Measurements from ENCODE around the gene FOXO3. TPM values are rescaled to one million over a fixed set of nuclear protein-coding genes. Genes with fewer than 3 reads are reported as not detected.

FOXO3 gene
- total RNA-seq, 1 donor from 2014 or later: 10.7 TPM

- DNase-seq (ENCODE audit: low read depth in 2 of 2): no peak
Observed at GRCh38 chr6:108626777-108627176, 66.1 kb downstream of the FOXO3 start.

GRCh38 chr6:108627692-108628550 is 67.2 kb downstream of the FOXO3 start:
- DNase-seq (ENCODE audit: low read depth in 2 of 2): no peak

- DNase-seq (ENCODE audit: low read depth in 2 of 2): no peak
Observed at GRCh38 chr6:108630050-108630714, 69.5 kb downstream of the FOXO3 start.

- peak; percentile 29 to 56 for DNase-seq (ENCODE audit: low read depth in 2 of 2)
Observed at GRCh38 chr6:108632441-108632840, 71.7 kb downstream of the FOXO3 start.

GRCh38 chr6:108633436-108633835 is 72.7 kb downstream of the FOXO3 start:
- DNase-seq (ENCODE audit: low read depth in 2 of 2): no peak

- DNase-seq (ENCODE audit: low read depth in 2 of 2): no peak
Observed at GRCh38 chr6:108635505-108636226, 74.9 kb downstream of the FOXO3 start.

- no peak for DNase-seq (ENCODE audit: low read depth in 2 of 2)
Observed at GRCh38 chr6:108637963-108638362, 77.2 kb downstream of the FOXO3 start.

- DNase-seq (ENCODE audit: low read depth in 2 of 2): no peak
Observed at GRCh38 chr6:108638993-108639392, 78.3 kb downstream of the FOXO3 start.

- DNase-seq (ENCODE audit: low read depth in 2 of 2): no peak
Observed at GRCh38 chr6:108640104-108640503, 79.4 kb downstream of the FOXO3 start.

- DNase-seq (ENCODE audit: low read depth in 2 of 2): no peak
Observed at GRCh38 chr6:108643184-108643583, 82.5 kb downstream of the FOXO3 start.

- DNase-seq (ENCODE audit: low read depth in 2 of 2): no peak
Observed at GRCh38 chr6:108644252-108644651, 83.5 kb downstream of the FOXO3 start.

- no peak for DNase-seq (ENCODE audit: low read depth in 2 of 2)
Observed at GRCh38 chr6:108648191-108648590, 87.5 kb downstream of the FOXO3 start.

- no peak for DNase-seq (ENCODE audit: low read depth in 2 of 2)
Observed at GRCh38 chr6:108650325-108650724, 89.6 kb downstream of the FOXO3 start.

- DNase-seq (ENCODE audit: low read depth in 2 of 2): no peak
Observed at GRCh38 chr6:108650781-108651180, 90.1 kb downstream of the FOXO3 start.

GRCh38 chr6:108651340-108652227 is 90.9 kb downstream of the FOXO3 start:
- no peak for DNase-seq (ENCODE audit: low read depth in 2 of 2)

- no peak for DNase-seq (ENCODE audit: low read depth in 2 of 2)
Observed at GRCh38 chr6:108652375-108652774, 91.7 kb downstream of the FOXO3 start.

GRCh38 chr6:108653949-108654348 is 93.2 kb downstream of the FOXO3 start:
- DNase-seq (ENCODE audit: low read depth in 2 of 2): peak in 1 of 2 donors; percentile 12

- no peak for DNase-seq (ENCODE audit: low read depth in 2 of 2)
Observed at GRCh38 chr6:108654465-108655106, 93.9 kb downstream of the FOXO3 start.

GRCh38 chr6:108655806-108656651 is 95.3 kb downstream of the FOXO3 start:
- no peak for DNase-seq (ENCODE audit: low read depth in 2 of 2)

GRCh38 chr6:108656836-108657235 is 96.1 kb downstream of the FOXO3 start:
- DNase-seq (ENCODE audit: low read depth in 2 of 2): no peak
